ENCODE data around the gene PEX5L.

GRCh38 chr3:179895330-179895729, 141.4 kb downstream of the PEX5L start:
- no peak for TF ChIP-seq GATA2 (IDR thresholded peaks at IDR 0.05; ENCODE audit: low read depth, low read length)
- TF ChIP-seq GATA3 (IDR thresholded peaks at IDR 0.05; ENCODE audit: low read depth, low read length): no peak

Measured in SH-SY5Y (cell line).